GM13977 (cell line): Measurements from ENCODE around the gene ANKRD13C.
"Not testable (repeated sequence)": the region's sequence is repeated elsewhere in the genome, so short reads cannot be mapped to it uniquely, and the experiment has no call there.

ENCODE experiments used
- DNase-seq: peaks from one replicate; pipeline ENCODE4 v3.0.0; 2012; ENCODE audit warnings: low spot score
- CTCF ChIP-seq: IDR thresholded peaks from 2 replicates; pipeline ENCODE4 v1.5.1; 2012; ENCODE audit warnings: mild to moderate bottlenecking, control low read depth; ENCODE audit not compliant: insufficient read depth; ENCODE audit errors: extremely low read depth, missing control alignments
- in situ Hi-C: fragments of 300-500 bp; cut with MboI; formaldehyde crosslinking; loops from one replicate; pipeline ENCODE4 v1.12.0; 2022; ENCODE audit warnings: low sequenced_read_pairs, low pct_unique_long_range_greater_than_20kb, mixed read lengths, inconsistent platforms; ENCODE audit not compliant: unreplicated experiment

The ANKRD13C gene

GRCh38 chr1:70376196-70376595 is 21.7 kb upstream of the ANKRD13C start:
- TF ChIP-seq CTCF: no peak
- in situ Hi-C loops: no loop called here
- DNase-seq: no peak

GRCh38 chr1:70373580-70373979 is 19.1 kb upstream of the ANKRD13C start:
- in situ Hi-C loops, DNase-seq: not testable (repeated sequence)

GRCh38 chr1:70372426-70372825 is 17.9 kb upstream of the ANKRD13C start:
- no peak for TF ChIP-seq CTCF
- DNase-seq: no peak
- in situ Hi-C loops: no loop called here

GRCh38 chr1:70371586-70371985 is 17.1 kb upstream of the ANKRD13C start:
- in situ Hi-C loops, DNase-seq: not testable (repeated sequence)

GRCh38 chr1:70367397-70367796 is 12.9 kb upstream of the ANKRD13C start:
- in situ Hi-C loops, DNase-seq: not testable (repeated sequence)

GRCh38 chr1:70366997-70367396 is 12.5 kb upstream of the ANKRD13C start:
- in situ Hi-C loops, DNase-seq: not testable (repeated sequence)

GRCh38 chr1:70366425-70366952 is 12.0 kb upstream of the ANKRD13C start:
- in situ Hi-C loops, DNase-seq: not testable (repeated sequence)

- no peak for TF ChIP-seq CTCF
- in situ Hi-C loops: no loop called here
- no peak for DNase-seq
Measured at GRCh38 chr1:70364439-70364838, 9.9 kb upstream of the ANKRD13C start.

GRCh38 chr1:70361727-70362398 is 7.3 kb upstream of the ANKRD13C start:
- DNase-seq: no peak

More at GRCh38 chr1:70361727-70362398, 7.3 kb upstream of the ANKRD13C start:
- in situ Hi-C loops: no loop called here
- no peak for TF ChIP-seq CTCF
